ENCODE data around the gene PRM3.

DNA sequence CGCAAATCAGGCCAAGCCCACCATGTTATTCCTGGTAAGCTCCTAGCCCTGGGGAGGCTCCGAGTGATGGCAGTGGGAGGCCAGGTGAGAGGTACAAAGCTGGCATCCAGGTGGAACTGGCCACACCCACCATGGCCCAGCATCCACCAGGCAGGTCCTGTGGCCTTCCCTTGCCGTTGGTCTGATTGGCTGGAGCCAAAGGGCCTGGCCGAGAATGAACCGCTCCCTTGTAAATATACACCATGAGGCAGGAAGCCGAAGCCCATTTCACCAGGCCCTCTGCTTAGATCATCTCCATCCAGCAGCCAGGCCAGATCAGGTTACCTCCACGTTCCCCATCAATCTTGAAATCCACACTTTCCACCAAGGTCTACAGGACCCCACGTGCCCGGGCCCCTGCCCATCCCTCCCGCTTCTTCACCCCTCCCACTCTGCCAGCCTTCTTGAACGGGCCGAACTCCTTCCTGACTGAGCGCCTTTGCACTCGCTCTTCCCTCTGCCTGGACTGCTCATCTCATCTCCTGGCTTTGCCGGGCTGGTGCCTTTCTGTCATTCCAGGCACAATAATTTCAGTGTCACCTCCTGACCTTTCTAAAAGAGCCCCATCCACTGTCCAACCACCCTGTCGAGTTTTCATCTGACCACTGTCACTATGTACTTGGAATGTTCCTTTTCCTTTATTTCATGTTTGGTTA lies 23.2 kb downstream of the PRM3 start:
- TF ChIP-seq, protein P1, sequence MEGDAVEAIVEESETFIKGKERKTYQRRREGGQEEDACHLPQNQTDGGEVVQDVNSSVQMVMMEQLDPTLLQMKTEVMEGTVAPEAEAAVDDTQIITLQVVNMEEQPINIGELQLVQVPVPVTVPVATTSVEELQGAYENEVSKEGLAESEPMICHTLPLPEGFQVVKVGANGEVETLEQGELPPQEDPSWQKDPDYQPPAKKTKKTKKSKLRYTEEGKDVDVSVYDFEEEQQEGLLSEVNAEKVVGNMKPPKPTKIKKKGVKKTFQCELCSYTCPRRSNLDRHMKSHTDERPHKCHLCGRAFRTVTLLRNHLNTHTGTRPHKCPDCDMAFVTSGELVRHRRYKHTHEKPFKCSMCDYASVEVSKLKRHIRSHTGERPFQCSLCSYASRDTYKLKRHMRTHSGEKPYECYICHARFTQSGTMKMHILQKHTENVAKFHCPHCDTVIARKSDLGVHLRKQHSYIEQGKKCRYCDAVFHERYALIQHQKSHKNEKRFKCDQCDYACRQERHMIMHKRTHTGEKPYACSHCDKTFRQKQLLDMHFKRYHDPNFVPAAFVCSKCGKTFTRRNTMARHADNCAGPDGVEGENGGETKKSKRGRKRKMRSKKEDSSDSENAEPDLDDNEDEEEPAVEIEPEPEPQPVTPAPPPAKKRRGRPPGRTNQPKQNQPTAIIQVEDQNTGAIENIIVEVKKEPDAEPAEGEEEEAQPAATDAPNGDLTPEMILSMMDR (IDR thresholded peaks at IDR 0.05): no peak
- no peak for TF ChIP-seq POLR2A (IDR thresholded peaks at IDR 0.05)

Measured in breast epithelium (tissue), 3 donors.